H1 (cell line): ENCODE data around the gene COPS9. TPM values are rescaled to one million over a fixed set of nuclear protein-coding genes. Genes with fewer than 3 reads are reported as not detected.

ENCODE experiments used
- CTCF ChIA-PET: fragments of 300-600 bp; sonication (Branson Sonifier 250); formaldehyde crosslinking; loops from one replicate; lab custom pipeline; 2021; ENCODE audit not compliant: partially characterized antibody; lab: Charles Lee
- POLR2A ChIA-PET: fragments of 300-600 bp; sonication (Branson Sonifier 250); formaldehyde crosslinking; loops from one replicate; lab custom pipeline; 2021; ENCODE audit warnings: inconsistent platforms; ENCODE audit not compliant: partially characterized antibody; lab: Charles Lee
- DNase-seq, 2 experiments: peaks; one replicate each; pipeline versions ENCODE4 v3.0.0 to v3.0.0-alpha.2; 2010 to 2022; ENCODE audit warnings: low spot score in 2 of 2, low read depth in 1 of 2, mixed read lengths in 1 of 2
- FAIRE-seq: peaks from 2 replicates; lab custom pipeline; 2011; peaks lifted over from hg19 to GRCh38; lab: Jason Lieb, UNC
- H2AFZ ChIP-seq: 2 replicates; pipeline ENCODE4 v1.8.1; 2012; ENCODE audit warnings: low read length, inconsistent platforms
- H2AK5ac ChIP-seq: 2 replicates; pipeline ENCODE4 v1.6.1; 2013; ENCODE audit warnings: low read depth, low read length
- H2BK120ac ChIP-seq: replicated peaks from 2 replicates; pipeline ENCODE3; 2013; ENCODE audit warnings: low read depth, low read length, inconsistent platforms
- H2BK12ac ChIP-seq: 2 replicates; pipeline ENCODE4 v1.6.1; 2013; ENCODE audit warnings: low read depth, low read length
- H2BK15ac ChIP-seq: 2 replicates; pipeline ENCODE4 v1.6.1; 2013; ENCODE audit warnings: low read length
- H2BK20ac ChIP-seq: 2 replicates; pipeline ENCODE4 v1.6.1; 2013; ENCODE audit warnings: low read length
- H2BK5ac ChIP-seq: 2 replicates; pipeline ENCODE4 v1.6.1; 2013; ENCODE audit warnings: low read depth, low read length
- H3K14ac ChIP-seq: 2 replicates; pipeline ENCODE4 v1.6.1; 2013; ENCODE audit warnings: inconsistent platforms; ENCODE audit not compliant: insufficient read length
- H3K18ac ChIP-seq: 2 replicates; pipeline ENCODE4 v1.6.1; 2013; ENCODE audit warnings: low read length; ENCODE audit errors: extremely low read depth
- H3K23ac ChIP-seq: 2 replicates; pipeline ENCODE4 v1.6.1; 2013; ENCODE audit warnings: inconsistent platforms; ENCODE audit not compliant: insufficient read length
- H3K23me2 ChIP-seq: 2 replicates; pipeline ENCODE4 v1.6.1; 2013; ENCODE audit warnings: low read depth, low read length
- H3K27ac ChIP-seq: 2 replicates; pipeline ENCODE4 v1.6.1; 2011; ENCODE audit warnings: low read depth, low read length, inconsistent platforms
- H3K27me3 ChIP-seq, 4 experiments: replicated peaks in 1 of 4; 1 replicate in 1 of 4; 2 replicates in 3 of 4; pipeline versions ENCODE4 v1.6.1 to v1.8.1; 2011 to 2013; ENCODE audit warnings: low read length in 3 of 4, mild to moderate bottlenecking in 3 of 4, inconsistent platforms in 2 of 4, mixed read lengths in 2 of 4, moderate library complexity in 1 of 4; ENCODE audit not compliant: control insufficient read depth in 3 of 4, insufficient read depth in 3 of 4; ENCODE audit errors: extremely low read depth in 1 of 4
- H3K36me3 ChIP-seq, 4 experiments: 2 replicates each; pipeline versions ENCODE4 v1.6.1 to v1.8.1; 2011 to 2013; ENCODE audit warnings: mild to moderate bottlenecking in 4 of 4, low read length in 3 of 4, moderate library complexity in 2 of 4, control low read depth in 1 of 4, inconsistent platforms in 1 of 4; ENCODE audit not compliant: insufficient read depth in 4 of 4, control insufficient read depth in 2 of 4
- H3K4ac ChIP-seq: replicated peaks from 2 replicates; pipeline ENCODE3; 2013; ENCODE audit warnings: low read length, low read depth, mixed read lengths, inconsistent platforms; ENCODE audit not compliant: insufficient read length
- H3K4me1 ChIP-seq, 4 experiments: replicated peaks in 1 of 4; 1 replicate in 1 of 4; 2 replicates in 3 of 4; pipeline versions ENCODE4 v1.6.1 to v1.8.1; 2011 to 2013; ENCODE audit warnings: low read length in 3 of 4, inconsistent platforms in 2 of 4, mixed read lengths in 1 of 4; ENCODE audit not compliant: insufficient read depth in 4 of 4, control insufficient read depth in 3 of 4
- H3K4me2 ChIP-seq, 2 experiments: 2 replicates each; pipeline versions ENCODE4 v1.6.1 to v1.8.1; 2011 to 2013; ENCODE audit warnings: low read depth in 2 of 2, low read length in 2 of 2, control low read depth in 1 of 2, inconsistent platforms in 1 of 2, mild to moderate bottlenecking in 1 of 2; ENCODE audit not compliant: insufficient read depth in 1 of 2
- H3K4me3 ChIP-seq, 4 experiments: fragments of 200-600, 300-600 bp in 1 of 4; sonication (generic), shearing (Covaris generic), sonication (Bioruptor Twin) in 1 of 4; 2 replicates each; pipeline versions ENCODE4 v1.5.1 to v1.8.1; 2011 to 2016; ENCODE audit warnings: low read length in 4 of 4, low read depth in 3 of 4, control low read depth in 2 of 4, inconsistent platforms in 2 of 4, mild to moderate bottlenecking in 2 of 4, mixed read lengths in 1 of 4, moderate library complexity in 1 of 4; ENCODE audit not compliant: insufficient read depth in 2 of 4; ENCODE audit errors: extremely low read depth in 1 of 4
- H3K56ac ChIP-seq: replicated peaks from 2 replicates; pipeline ENCODE3; 2013; ENCODE audit warnings: low read depth, mild to moderate bottlenecking, mixed read lengths, low read length, inconsistent platforms; ENCODE audit not compliant: insufficient read length
- H3K79me1 ChIP-seq: 2 replicates; pipeline ENCODE4 v1.6.1; 2013; ENCODE audit warnings: low read depth, low read length, control low read depth
- H3K79me2 ChIP-seq, 2 experiments: 2 replicates each; pipeline versions ENCODE4 v1.6.1 to v1.8.1; 2012 to 2013; ENCODE audit warnings: low read length in 2 of 2, mild to moderate bottlenecking in 2 of 2, inconsistent platforms in 1 of 2; ENCODE audit not compliant: insufficient read depth in 2 of 2, control insufficient read depth in 1 of 2
- H3K9ac ChIP-seq, 4 experiments: replicated peaks in 1 of 4; 1 replicate in 1 of 4; 2 replicates in 3 of 4; pipeline versions ENCODE4 v1.6.1 to v1.8.1; 2011 to 2013; ENCODE audit warnings: low read depth in 3 of 4, low read length in 3 of 4, control low read depth in 2 of 4, mild to moderate bottlenecking in 2 of 4, moderate library complexity in 2 of 4, inconsistent platforms in 1 of 4; ENCODE audit errors: extremely low read depth in 1 of 4
- H3K9me3 ChIP-seq, 2 experiments: 2 replicates each; pipeline versions ENCODE4 v1.6.1 to v1.8.1; 2012 to 2013; ENCODE audit warnings: mild to moderate bottlenecking in 2 of 2, moderate library complexity in 2 of 2, control low read depth in 1 of 2, inconsistent platforms in 1 of 2, low read depth in 1 of 2, low read length in 1 of 2, mixed read lengths in 1 of 2; ENCODE audit not compliant: insufficient read depth in 2 of 2
- H4K20me1 ChIP-seq, 2 experiments: replicated peaks in 1 of 2; 2 replicates each; pipeline versions ENCODE3 to v1.8.1; 2011 to 2013; ENCODE audit warnings: inconsistent platforms in 2 of 2, low read length in 2 of 2, mild to moderate bottlenecking in 1 of 2; ENCODE audit not compliant: insufficient read depth in 2 of 2, control insufficient read depth in 1 of 2
- H4K5ac ChIP-seq: 2 replicates; pipeline ENCODE4 v1.6.1; 2013; ENCODE audit warnings: low read length, low read depth, mixed read lengths, inconsistent platforms; ENCODE audit not compliant: insufficient read length
- H4K8ac ChIP-seq: 2 replicates; pipeline ENCODE4 v1.8.0; 2013; ENCODE audit warnings: mild to moderate bottlenecking, moderate library complexity, low read length, inconsistent platforms; ENCODE audit not compliant: insufficient read depth; ENCODE audit errors: extremely low read depth
- H4K91ac ChIP-seq: replicated peaks from 2 replicates; pipeline ENCODE3; 2013; ENCODE audit warnings: low read length, mixed read lengths, inconsistent platforms; ENCODE audit not compliant: insufficient read length
- CHD2 ChIP-seq: IDR thresholded peaks from 2 replicates; pipeline ENCODE4 v1.6.1; 2012; ENCODE audit warnings: low read length, improper control_type of control experiment
- EP300 ChIP-seq, 2 experiments: IDR thresholded peaks; 1 replicate in 1 of 2; 2 replicates in 1 of 2; pipeline ENCODE4 v1.6.1; 2011 to 2012; ENCODE audit warnings: low read depth in 2 of 2, low read length in 2 of 2, mild to moderate bottlenecking in 2 of 2, borderline replicate concordance in 1 of 2, inconsistent platforms in 1 of 2, moderate library complexity in 1 of 2
- SRF ChIP-seq: IDR thresholded peaks from 2 replicates; pipeline ENCODE4 v1.6.1; 2011; ENCODE audit warnings: mild to moderate bottlenecking, low read depth, low read length, moderate library complexity
- WGBS, 2 experiments: shearing (Covaris generic) in 1 of 2; methylation state at CpG; one replicate each; pipeline versions ENCODE4 v1.1.6 to v1.1.7; 2013 to 2015; ENCODE audit warnings: low lambda C conversion rate in 2 of 2, mixed read lengths in 2 of 2, inconsistent platforms in 1 of 2, low coverage in 1 of 2, missing lambda C conversion rate in 1 of 2; ENCODE audit not compliant: insufficient replicate concordance in 2 of 2, insufficient coverage in 1 of 2, insufficient read length in 1 of 2; ENCODE audit errors: extremely low coverage in 1 of 2, missing lambda C conversion rate in 1 of 2; 5-methylcytosine and 5-hydroxymethylcytosine counted together
- polyA plus RNA-seq, 7 experiments: library from polyadenylated mRNA; depleted of rRNA in 3 of 7; stranded (reverse) in 5 of 7; unstranded in 2 of 7; fragments of >200 nt in 5 of 7; fragments of 200-250 nt in 2 of 7; gene quantifications; 1 replicate in 5 of 7; 2 replicates in 1 of 7; 4 replicates in 1 of 7; pipeline versions ENCODE4 v1.2.1 to v1.2.3, GENCODE V29; 2011 to 2013; ENCODE audit warnings: missing spikeins in 2 of 7, mixed read lengths in 2 of 7
- total RNA-seq: library from RNA; stranded (reverse); fragmentation: NEBNext Ultra II Directional; extraction: Animal tissue kit (Norgen Biotek cat#: 25700); gene quantifications from 2 replicates; pipeline ENCODE4 v1.2.1, GENCODE V29; 2021

The COPS9 gene
- total and polyA plus RNA-seq, 2 of the 8 experiments (the other 6 are each of a cell fraction or from before 2014, with no cell fraction given): 154 to 234 TPM

DNA sequence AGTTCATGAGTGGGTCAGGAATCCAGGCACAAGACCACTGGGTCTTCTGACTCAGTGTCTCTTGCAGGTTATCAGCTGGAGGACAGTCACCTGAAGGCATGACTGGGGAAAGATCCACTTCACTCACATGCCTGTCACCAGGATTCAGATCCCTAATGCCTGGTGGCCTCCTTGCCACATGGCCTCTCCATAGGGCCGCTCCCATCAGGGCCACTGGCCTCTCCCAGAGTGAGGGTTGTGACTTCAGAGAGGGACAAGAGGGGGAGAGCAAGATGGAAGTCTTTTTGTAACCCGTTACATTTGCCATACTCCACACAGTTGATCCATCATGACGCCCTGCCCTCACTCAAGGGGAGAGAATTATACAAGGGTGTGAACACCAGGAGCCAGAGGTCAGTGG lies 17.3 kb upstream of the COPS9 start:
- no peaks in the 10 kb centered on the region for H3K23me2 ChIP-seq
- FAIRE-seq: no peak
- WGBS, 2 experiments: 88% methylated on average over 3 of the region's 3 CpGs; no CpG with 5 or more reads in 1 of the 2 experiments
- H3K23ac ChIP-seq: no peak overlapping the region
- no peaks in the 10 kb centered on the region for H3K9me3 ChIP-seq
- H3K79me1 ChIP-seq: no peaks in the 10 kb centered on the region
- POLR2A ChIA-PET: no interaction called here
- H2BK15ac ChIP-seq: no peak overlapping the region
- H3K36me3 ChIP-seq: no peaks in the 10 kb centered on the region
- H3K9ac ChIP-seq: no peak overlapping the region
- no peaks in the 10 kb centered on the region for H4K20me1 ChIP-seq
- H3K79me2 ChIP-seq: no peaks in the 10 kb centered on the region
- CTCF ChIA-PET: no interaction called here
- no peak overlapping the region for H2AK5ac ChIP-seq
- no peak for TF ChIP-seq EP300 (IDR thresholded peaks at IDR 0.05; ENCODE audit: borderline replicate concordance in 1 of 2, low read depth in 2 of 2, low read length in 2 of 2)
- TF ChIP-seq CHD2: no peak
- TF ChIP-seq SRF: no peak
- TF ChIP-seq, all 59 proteins: peak for 0
- Histone ChIP-seq H3K18ac (no peak overlapping the region), H3K4me1 (peaks cover 0 to 9% (median 0%) of the 10 kb centered on the region in 4 experiments; a peak in 4 of 7 replicates), H3K14ac (no peak overlapping the region), H3K4ac (no peak overlapping the region), H2AFZ (no peak overlapping the region), H3K27ac (no peak overlapping the region), H4K5ac (no peak overlapping the region), H3K4me2 (no peak overlapping the region), H2BK20ac (no peak overlapping the region), H3K56ac (no peak overlapping the region), H2BK120ac (no peak overlapping the region), H2BK5ac (no peak overlapping the region), H4K8ac (no peak overlapping the region), H3K27me3 (peaks cover 0 to 10% (median 4%) of the 10 kb centered on the region in 4 experiments; a peak in 3 of 7 replicates), H3K4me3 (no peak overlapping the region), H2BK12ac (no peak overlapping the region), H4K91ac (no peak overlapping the region)
- no peak for DNase-seq
